IPS-18a (cell line): ENCODE data around the gene NINJ1.
A peak's percentile ranks its signal among the peaks of the same experiment; 100 is the strongest.

ENCODE experiments used
- H3K27ac ChIP-seq: one replicate; pipeline ENCODE4 v1.5.1; 2013; ENCODE audit warnings: low read length
- H3K27me3 ChIP-seq: one replicate; pipeline ENCODE4 v1.6.1; 2013; ENCODE audit warnings: mild to moderate bottlenecking, low read length; ENCODE audit not compliant: control insufficient read depth, insufficient read depth
- H3K36me3 ChIP-seq: one replicate; pipeline ENCODE4 v1.6.1; 2013; ENCODE audit warnings: low read depth, low read length; ENCODE audit not compliant: control insufficient read depth
- H3K4me1 ChIP-seq: one replicate; pipeline ENCODE4 v1.6.1; 2013; ENCODE audit warnings: low read depth, low read length; ENCODE audit not compliant: control insufficient read depth
- H3K4me3 ChIP-seq: one replicate; pipeline ENCODE4 v1.5.1; 2013; ENCODE audit warnings: low read length
- H3K9ac ChIP-seq: one replicate; pipeline ENCODE4 v1.6.1; 2013; ENCODE audit warnings: mild to moderate bottlenecking, low read length, moderate library complexity
- H3K9me3 ChIP-seq: one replicate; pipeline ENCODE4 v1.6.1; 2013; ENCODE audit warnings: low read depth, low read length; ENCODE audit not compliant: control insufficient read depth

NINJ1 gene

DNA sequence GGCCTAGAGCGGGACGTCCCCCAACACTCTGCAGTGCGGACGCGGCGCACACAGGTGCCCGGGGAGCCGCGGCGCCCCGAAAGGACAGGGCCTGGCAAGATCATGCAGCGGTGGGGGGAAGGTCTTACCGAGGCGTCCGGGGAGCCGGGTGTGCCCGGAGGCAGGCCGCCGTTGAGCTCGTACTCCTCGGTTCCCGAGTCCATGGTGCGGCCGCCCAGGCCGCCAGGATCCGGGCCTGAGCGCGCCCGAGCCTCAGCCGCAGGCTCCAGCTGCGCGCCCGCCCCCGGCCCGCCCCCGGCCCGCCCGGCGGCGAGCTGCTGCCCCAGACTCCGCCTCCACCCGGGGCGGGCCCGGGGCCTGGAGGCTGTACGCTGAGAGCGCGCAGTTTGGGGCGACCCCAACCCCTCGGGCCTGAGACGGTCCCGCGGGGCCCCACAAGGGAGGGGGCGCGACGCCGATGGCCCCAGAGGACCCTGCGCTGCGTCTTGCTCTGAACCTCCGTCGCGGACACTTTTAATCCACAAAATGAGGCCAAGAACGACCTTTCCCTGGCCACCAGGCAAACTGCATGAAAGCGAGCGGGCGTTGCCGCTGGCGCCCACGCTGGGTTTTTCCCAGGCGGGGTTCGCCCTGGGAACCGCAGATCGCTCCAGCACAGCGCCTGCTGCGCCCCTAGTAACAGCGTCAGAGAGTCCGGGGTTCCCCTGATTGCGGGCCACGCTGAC, at the start of gene NINJ1:
Gene NINJ1 (minus strand): TSS at position 237 of the 725 bp plus-strand sequence. CDS start 34 bp downstream, at position 203.
- H3K4me1 ChIP-seq = peaks cover 14% of the 10 kb centered on the region

GRCh38 chr9:93183131-93183662, 49.1 kb upstream of the NINJ1 start:
- Histone ChIP-seq H3K36me3 (no peaks in the 10 kb centered on the region), H3K27ac (no peak overlapping the region), H3K4me1 (no peaks in the 10 kb centered on the region), H3K9ac (no peak overlapping the region), H3K4me3 (peak overlapping the region; percentile 51), H3K9me3 (no peaks in the 10 kb centered on the region), H3K27me3 (peaks cover 36% of the 10 kb centered on the region)

More for the DNA sequence above, at the start of gene NINJ1:
- Histone ChIP-seq H3K9me3 (no peaks in the 10 kb centered on the region), H3K27me3 (peaks cover 15% of the 10 kb centered on the region), H3K36me3 (no peaks in the 10 kb centered on the region), H3K27ac (no peak within 1 kb of the TSS), H3K4me3 (peak within 1 kb of the TSS; percentile 69), H3K9ac (peak within 1 kb of the TSS; percentile 48)

- Histone ChIP-seq H3K27ac (no peak overlapping the region), H3K9ac (no peak overlapping the region), H3K4me3 (no peak overlapping the region), H3K36me3 (no peaks in the 10 kb centered on the region), H3K9me3 (no peaks in the 10 kb centered on the region), H3K4me1 (no peaks in the 10 kb centered on the region), H3K27me3 (peaks cover 36% of the 10 kb centered on the region)
Observed at GRCh38 chr9:93182572-93182971, 48.5 kb upstream of the NINJ1 start.

- peaks cover 36% of the 10 kb centered on the region for H3K27me3 ChIP-seq
- no peaks in the 10 kb centered on the region for H3K4me1 ChIP-seq
- H3K27ac ChIP-seq = no peak overlapping the region
- H3K4me3 ChIP-seq = no peak overlapping the region
- H3K9ac ChIP-seq = no peak overlapping the region
- H3K36me3 ChIP-seq = no peaks in the 10 kb centered on the region
- no peaks in the 10 kb centered on the region for H3K9me3 ChIP-seq
Observed at GRCh38 chr9:93181672-93182435, 47.8 kb upstream of the NINJ1 start.

DNA sequence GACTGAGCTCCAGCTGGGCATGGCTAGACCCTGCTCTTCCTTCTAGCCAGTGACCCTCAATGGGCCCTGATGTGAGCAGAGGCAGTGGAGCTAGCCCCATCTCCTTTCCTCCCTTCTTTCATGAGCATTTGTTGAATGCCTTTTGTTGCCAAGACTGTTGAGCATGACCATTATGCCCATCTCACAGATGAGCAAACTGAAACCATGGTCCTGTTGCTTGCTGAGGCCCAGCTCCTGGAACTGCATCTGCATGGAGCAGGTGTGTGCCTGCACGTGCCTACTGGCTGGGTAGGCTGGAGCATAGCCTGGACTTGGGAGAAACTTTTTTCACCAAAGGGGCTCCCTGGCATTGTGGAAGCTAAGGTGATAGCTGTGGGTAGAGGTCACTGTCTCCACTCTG, 46.9 kb upstream of the NINJ1 start:
- Histone ChIP-seq H3K4me1 (no peaks in the 10 kb centered on the region), H3K27me3 (peaks cover 36% of the 10 kb centered on the region), H3K4me3 (no peak overlapping the region), H3K36me3 (no peaks in the 10 kb centered on the region), H3K9me3 (no peaks in the 10 kb centered on the region), H3K9ac (no peak overlapping the region), H3K27ac (no peak overlapping the region)

DNA sequence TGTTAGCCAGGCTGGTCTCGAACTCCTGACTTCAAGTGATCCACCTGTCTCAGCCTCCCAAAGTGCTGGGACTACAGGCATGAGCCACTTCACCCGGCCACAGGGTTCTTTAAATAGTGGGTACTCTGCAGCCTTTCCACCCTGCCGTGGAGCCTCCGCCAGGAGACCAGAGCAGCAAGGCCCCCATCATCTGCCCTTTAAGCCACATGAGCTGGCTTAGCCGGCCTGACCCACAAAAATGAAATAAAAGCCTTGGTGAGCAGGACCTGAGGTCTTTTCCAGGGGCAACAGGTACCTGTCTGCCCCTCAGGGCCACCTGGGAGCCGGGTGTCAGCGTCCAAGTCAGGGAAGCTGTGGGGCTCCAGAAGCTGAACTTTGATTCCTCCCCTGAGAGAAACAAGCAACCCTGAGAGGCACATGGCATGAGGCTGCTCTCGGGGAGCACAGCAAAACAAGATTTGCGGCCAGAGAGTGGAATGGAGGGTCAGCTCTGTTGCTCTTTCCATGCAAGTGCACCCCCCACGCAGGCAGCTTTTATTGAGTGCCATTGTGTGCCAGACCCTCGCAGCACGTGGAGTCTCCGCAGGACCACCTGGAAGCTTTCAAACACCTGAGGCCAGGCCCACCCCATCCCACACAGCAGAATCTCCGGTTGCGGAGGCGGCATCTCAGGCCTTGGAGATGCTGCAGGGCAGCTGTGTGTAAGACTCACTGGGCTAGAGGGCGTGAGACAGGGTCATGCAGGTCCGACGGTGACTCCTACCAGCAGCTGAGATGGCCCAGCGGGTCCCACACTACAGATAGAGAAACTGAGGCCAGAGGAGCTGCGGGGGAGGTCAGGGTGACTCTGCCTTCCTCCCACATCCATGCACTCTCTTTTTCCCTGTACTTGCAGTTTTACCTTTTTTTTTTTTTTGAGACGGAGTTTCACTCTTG, 45.1 kb upstream of the NINJ1 start:
- Histone ChIP-seq H3K36me3 (no peaks in the 10 kb centered on the region), H3K27me3 (peaks cover 23% of the 10 kb centered on the region), H3K4me1 (no peaks in the 10 kb centered on the region), H3K9me3 (no peaks in the 10 kb centered on the region), H3K9ac (no peak overlapping the region), H3K27ac (no peak overlapping the region), H3K4me3 (no peak overlapping the region)

DNA sequence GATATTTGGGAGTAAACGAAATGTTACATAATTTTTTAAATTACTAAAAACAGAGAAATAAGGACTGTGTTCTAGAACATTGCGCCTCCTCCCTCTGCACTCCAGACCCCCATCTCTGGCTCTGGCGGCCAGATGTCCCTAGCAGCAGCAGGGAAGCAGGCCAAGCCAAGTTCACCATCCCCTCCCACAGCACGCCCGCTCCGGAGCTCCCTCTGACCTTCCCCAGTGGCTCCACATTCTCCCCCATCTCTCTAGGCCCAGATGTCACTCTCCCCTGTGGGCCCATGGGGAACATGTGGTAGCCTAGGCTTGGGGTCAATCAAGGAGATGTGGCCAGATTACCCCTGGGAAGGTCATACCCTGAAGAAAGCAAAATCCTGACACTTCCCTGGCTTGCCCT, 43.6 kb upstream of the NINJ1 start:
- H3K27me3 ChIP-seq = peaks cover 11% of the 10 kb centered on the region

GRCh38 chr9:93174976-93175375, 40.9 kb upstream of the NINJ1 start:
- no peak overlapping the region for H3K4me3 ChIP-seq
- H3K9ac ChIP-seq = no peak overlapping the region
- H3K27me3 ChIP-seq = no peaks in the 10 kb centered on the region
- H3K4me1 ChIP-seq = no peaks in the 10 kb centered on the region
- H3K27ac ChIP-seq = no peak overlapping the region
- no peaks in the 10 kb centered on the region for H3K36me3 ChIP-seq
- no peaks in the 10 kb centered on the region for H3K9me3 ChIP-seq

More for the DNA sequence above, 43.6 kb upstream of the NINJ1 start:
- Histone ChIP-seq H3K36me3 (no peaks in the 10 kb centered on the region), H3K4me3 (no peak overlapping the region), H3K9me3 (no peaks in the 10 kb centered on the region), H3K4me1 (no peaks in the 10 kb centered on the region), H3K27ac (no peak overlapping the region), H3K9ac (no peak overlapping the region)

- Histone ChIP-seq H3K36me3 (no peaks in the 10 kb centered on the region), H3K27ac (no peak overlapping the region), H3K9ac (no peak overlapping the region), H3K27me3 (no peaks in the 10 kb centered on the region), H3K9me3 (no peaks in the 10 kb centered on the region), H3K4me1 (no peaks in the 10 kb centered on the region), H3K4me3 (no peak overlapping the region)
Observed at GRCh38 chr9:93173365-93174051, 39.5 kb upstream of the NINJ1 start.

- H3K4me3 ChIP-seq = no peak overlapping the region
- no peak overlapping the region for H3K27ac ChIP-seq
- H3K9ac ChIP-seq = no peak overlapping the region
- H3K4me1 ChIP-seq = no peaks in the 10 kb centered on the region
- H3K9me3 ChIP-seq = no peaks in the 10 kb centered on the region
- no peaks in the 10 kb centered on the region for H3K36me3 ChIP-seq
- H3K27me3 ChIP-seq = no peaks in the 10 kb centered on the region
Observed at GRCh38 chr9:93172666-93173364, 38.8 kb upstream of the NINJ1 start.
